ENCODE results near the gene TYRO3. TPM values are rescaled to one million over a fixed set of nuclear protein-coding genes. Genes with fewer than 3 reads are reported as not detected.

TYRO3 gene
- total RNA-seq, 2 experiments from 2014 or later, result 0.48 TPM; not detected in 1

DNA sequence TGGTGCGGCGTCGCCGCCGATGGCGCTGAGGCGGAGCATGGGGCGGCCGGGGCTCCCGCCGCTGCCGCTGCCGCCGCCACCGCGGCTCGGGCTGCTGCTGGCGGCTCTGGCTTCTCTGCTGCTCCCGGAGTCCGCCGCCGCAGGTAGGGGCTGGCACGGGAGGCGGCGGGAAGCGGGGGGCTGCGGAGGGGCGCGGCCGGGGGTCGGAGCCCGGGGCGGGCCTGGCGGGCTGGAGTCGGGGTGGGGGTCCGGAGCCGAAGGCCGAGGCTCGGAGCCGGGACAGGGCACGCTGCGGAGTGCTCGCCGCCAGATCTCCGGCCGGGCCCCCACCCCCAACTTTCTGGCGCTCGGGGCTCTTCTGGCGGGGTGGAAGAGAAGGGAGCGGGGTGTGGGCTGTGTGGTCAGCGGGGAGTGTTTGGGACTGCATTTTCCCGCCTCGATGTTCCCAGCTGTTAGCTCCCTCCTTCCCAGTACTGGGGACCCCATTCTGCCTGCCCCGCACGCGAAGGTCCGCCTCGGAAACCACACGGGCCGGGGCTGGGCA, 299 bp downstream of the TYRO3 start:
- Histone ChIP-seq H3K79me2 (ENCODE audit: insufficient read depth, low read depth, low read length) (no peaks in the 10 kb centered on the region), H3K4me3 (ENCODE audit: low read depth, low read length, poor library complexity, severe bottlenecking) (peak overlapping the region; percentile 50), H2AFZ (ENCODE audit: low read length) (no peak overlapping the region), H3K36me3 (ENCODE audit: insufficient read depth, low read length) (no peaks in the 10 kb centered on the region), H3K9me2 (ENCODE audit: insufficient read depth, low read length) (no peaks in the 10 kb centered on the region), H3K27ac (ENCODE audit: low read depth, low read length, poor library complexity, severe bottlenecking) (no peak overlapping the region), H3K4me2 (ENCODE audit: low read length) (peak overlapping the region; percentile 63), H3K9me3 (ENCODE audit: low read length) (no peaks in the 10 kb centered on the region), H3K4me1 (ENCODE audit: insufficient read depth, low read length, poor library complexity, severe bottlenecking) (peaks cover 26% of the 10 kb centered on the region), H4K20me1 (ENCODE audit: insufficient read depth, low read length) (no peaks in the 10 kb centered on the region)
- DNase-seq (ENCODE audit: low spot score), result no peak
- POLR2A ChIA-PET, result no interaction called here
- BruUV-seq (replicated peaks), result no TSS peak
- TF ChIP-seq, protein P1, sequence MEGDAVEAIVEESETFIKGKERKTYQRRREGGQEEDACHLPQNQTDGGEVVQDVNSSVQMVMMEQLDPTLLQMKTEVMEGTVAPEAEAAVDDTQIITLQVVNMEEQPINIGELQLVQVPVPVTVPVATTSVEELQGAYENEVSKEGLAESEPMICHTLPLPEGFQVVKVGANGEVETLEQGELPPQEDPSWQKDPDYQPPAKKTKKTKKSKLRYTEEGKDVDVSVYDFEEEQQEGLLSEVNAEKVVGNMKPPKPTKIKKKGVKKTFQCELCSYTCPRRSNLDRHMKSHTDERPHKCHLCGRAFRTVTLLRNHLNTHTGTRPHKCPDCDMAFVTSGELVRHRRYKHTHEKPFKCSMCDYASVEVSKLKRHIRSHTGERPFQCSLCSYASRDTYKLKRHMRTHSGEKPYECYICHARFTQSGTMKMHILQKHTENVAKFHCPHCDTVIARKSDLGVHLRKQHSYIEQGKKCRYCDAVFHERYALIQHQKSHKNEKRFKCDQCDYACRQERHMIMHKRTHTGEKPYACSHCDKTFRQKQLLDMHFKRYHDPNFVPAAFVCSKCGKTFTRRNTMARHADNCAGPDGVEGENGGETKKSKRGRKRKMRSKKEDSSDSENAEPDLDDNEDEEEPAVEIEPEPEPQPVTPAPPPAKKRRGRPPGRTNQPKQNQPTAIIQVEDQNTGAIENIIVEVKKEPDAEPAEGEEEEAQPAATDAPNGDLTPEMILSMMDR (conservative IDR thresholded peaks at IDR 0.05; ENCODE audit: low read length), result no peak
- TF ChIP-seq EZH2phosphoT487 (IDR thresholded peaks at IDR 0.05; ENCODE audit: borderline replicate concordance, low read depth, low read length), result no peak
- intact Hi-C loops (cut with micrococcal nuclease; ENCODE audit: unreplicated experiment), result loop anchor here (5.0 kb wide), 2 partner anchors 213 to 343 kb away; partner anchors contain the start of gene MAPKBP1
- CTCF ChIA-PET (ENCODE audit: unreplicated experiment), result no interaction called here

DNA sequence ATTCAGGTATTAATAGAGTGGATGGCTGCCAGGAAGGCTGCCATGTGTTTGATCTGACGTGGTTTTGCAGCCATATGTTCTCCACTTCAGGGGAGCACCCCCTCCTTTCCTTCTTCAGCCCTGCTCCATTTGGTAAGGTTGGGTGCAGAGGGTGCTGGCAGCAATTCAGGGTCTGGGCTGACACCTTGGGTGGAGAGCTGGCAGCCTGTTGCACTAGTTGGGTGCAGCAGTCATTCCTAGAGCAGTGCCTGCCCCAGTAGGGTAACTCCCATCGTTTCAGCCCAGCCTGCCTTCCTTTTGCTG, 1.5 kb downstream of the TYRO3 start:
- no peak for DNase-seq (ENCODE audit: low spot score)
- TF ChIP-seq, protein P1 (conservative IDR thresholded peaks at IDR 0.05; ENCODE audit: low read length), result no peak
- no peak for TF ChIP-seq EZH2phosphoT487 (IDR thresholded peaks at IDR 0.05; ENCODE audit: borderline replicate concordance, low read depth, low read length)
- Histone ChIP-seq H3K4me1 (ENCODE audit: insufficient read depth, low read length, poor library complexity, severe bottlenecking) (peaks cover 26% of the 10 kb centered on the region), H3K4me3 (ENCODE audit: low read depth, low read length, poor library complexity, severe bottlenecking) (no peak overlapping the region), H4K20me1 (ENCODE audit: insufficient read depth, low read length) (no peaks in the 10 kb centered on the region), H2AFZ (ENCODE audit: low read length) (no peak overlapping the region), H3K27ac (ENCODE audit: low read depth, low read length, poor library complexity, severe bottlenecking) (no peak overlapping the region), H3K79me2 (ENCODE audit: insufficient read depth, low read depth, low read length) (no peaks in the 10 kb centered on the region), H3K9me2 (ENCODE audit: insufficient read depth, low read length) (no peaks in the 10 kb centered on the region), H3K9me3 (ENCODE audit: low read length) (no peaks in the 10 kb centered on the region), H3K36me3 (ENCODE audit: insufficient read depth, low read length) (no peaks in the 10 kb centered on the region), H3K4me2 (ENCODE audit: low read length) (no peak overlapping the region)
- intact Hi-C loops (cut with micrococcal nuclease; ENCODE audit: unreplicated experiment), result no loop called here
- ChIA-PET POLR2A (interaction anchor here (0.8 kb wide), 1 partner anchor 67 kb away, joined by 3 read pairs; no protein-coding TSS in a partner anchor), CTCF (ENCODE audit: unreplicated experiment) (interaction anchor here (0.6 kb wide), 1 partner anchor 251 kb away, joined by 3 read pairs; no protein-coding TSS in a partner anchor)
- no TSS peak for BruUV-seq (replicated peaks)

DNA sequence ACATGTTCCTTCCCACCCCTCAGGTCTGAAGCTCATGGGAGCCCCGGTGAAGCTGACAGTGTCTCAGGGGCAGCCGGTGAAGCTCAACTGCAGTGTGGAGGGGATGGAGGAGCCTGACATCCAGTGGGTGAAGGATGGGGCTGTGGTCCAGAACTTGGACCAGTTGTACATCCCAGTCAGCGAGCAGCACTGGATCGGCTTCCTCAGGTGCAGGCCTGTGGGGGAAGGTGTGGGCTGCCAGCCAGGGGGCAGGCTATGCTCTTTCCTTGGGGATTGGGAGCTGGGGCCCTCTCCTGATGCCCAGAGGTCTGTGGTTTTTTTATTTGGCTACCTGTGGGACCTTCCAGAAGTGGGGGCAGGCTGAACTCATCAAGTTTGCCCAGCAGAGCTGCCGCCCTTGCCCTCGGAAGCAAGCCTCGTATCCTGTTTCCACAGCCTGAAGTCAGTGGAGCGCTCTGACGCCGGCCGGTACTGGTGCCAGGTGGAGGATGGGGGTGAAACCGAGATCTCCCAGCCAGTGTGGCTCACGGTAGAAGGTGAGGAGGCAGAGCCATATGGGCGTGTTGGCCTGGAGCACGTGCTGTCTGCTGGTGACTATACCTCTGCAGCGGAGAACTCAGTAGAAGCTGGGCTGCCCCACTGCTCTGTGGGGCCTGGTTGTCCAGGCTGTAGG, 2.2 kb downstream of the TYRO3 start:
- intact Hi-C loops (cut with micrococcal nuclease; ENCODE audit: unreplicated experiment), result no loop called here
- POLR2A ChIA-PET, result interaction anchor here (0.8 kb wide), 1 partner anchor 66 kb away, joined by 3 read pairs; no protein-coding TSS in a partner anchor

More for the DNA sequence above, 2.2 kb downstream of the TYRO3 start:
- no peak overlapping the region for H3K4me2 ChIP-seq (ENCODE audit: low read length)
- H4K20me1 ChIP-seq (ENCODE audit: insufficient read depth, low read length), result no peaks in the 10 kb centered on the region
- CTCF ChIA-PET (ENCODE audit: unreplicated experiment), result interaction anchor here (0.6 kb wide), 1 partner anchor 250 kb away, joined by 3 read pairs; no protein-coding TSS in a partner anchor
- H3K27ac ChIP-seq (ENCODE audit: low read depth, low read length, poor library complexity, severe bottlenecking), result no peak overlapping the region
- no peak overlapping the region for H2AFZ ChIP-seq (ENCODE audit: low read length)
- H3K9me3 ChIP-seq (ENCODE audit: low read length), result no peaks in the 10 kb centered on the region
- DNase-seq (ENCODE audit: low spot score), result no peak
- TF ChIP-seq EZH2phosphoT487 (IDR thresholded peaks at IDR 0.05; ENCODE audit: borderline replicate concordance, low read depth, low read length), result no peak
- TF ChIP-seq, protein P1 (conservative IDR thresholded peaks at IDR 0.05; ENCODE audit: low read length), result no peak
- H3K79me2 ChIP-seq (ENCODE audit: insufficient read depth, low read depth, low read length), result no peaks in the 10 kb centered on the region
- H3K9me2 ChIP-seq (ENCODE audit: insufficient read depth, low read length), result no peaks in the 10 kb centered on the region
- peaks cover 23% of the 10 kb centered on the region for H3K4me1 ChIP-seq (ENCODE audit: insufficient read depth, low read length, poor library complexity, severe bottlenecking)
- no TSS peak for BruUV-seq (replicated peaks)
- no peaks in the 10 kb centered on the region for H3K36me3 ChIP-seq (ENCODE audit: insufficient read depth, low read length)
- H3K4me3 ChIP-seq (ENCODE audit: low read depth, low read length, poor library complexity, severe bottlenecking), result no peak overlapping the region

All from OCI-LY7 (cell line).